Lower leg skin (tissue), 3 donors: Measurements from ENCODE around the gene FAM24B.
"Not testable (repeated sequence)": the region's sequence is repeated elsewhere in the genome, so short reads cannot be mapped to it uniquely, and the experiment has no call there.

Experiments used
- CTCF ChIP-seq, 3 donors: fragments of 450-650 bp; IDR thresholded peaks; one replicate each; pipeline ENCODE4 v1.5.1; 2016; ENCODE audit warnings: antibody characterized with exemption in 3 of 3, mild to moderate bottlenecking in 3 of 3, moderate library complexity in 2 of 3
- POLR2A ChIP-seq, 2 donors: fragments of 450-650 bp; IDR thresholded peaks; one replicate each; pipeline ENCODE4 v1.6.1; 2016 to 2017; ENCODE audit warnings: antibody characterized with exemption in 2 of 2, mild to moderate bottlenecking in 1 of 2, moderate library complexity in 1 of 2

GRCh38 chr10:122868768-122869167, 10.6 kb downstream of the FAM24B start:
- not testable (repeated sequence) for TF ChIP-seq POLR2A, CTCF (IDR thresholded peaks at IDR 0.05)
